Right ventricle myocardium superior (tissue), 1 donor: ENCODE results near the gene NIT1. TPM values are rescaled to one million over a fixed set of nuclear protein-coding genes. Genes with fewer than 3 reads are reported as not detected.

ENCODE experiments used
- ATAC-seq: fragments of 200-7000 bp; cut with Tn5 transposase; one replicate; pipeline ENCODE4 v1.9.1; 2020; ENCODE audit warnings: mild to moderate bottlenecking; ENCODE audit not compliant: poor library complexity
- DNase-seq: peaks from one replicate; pipeline ENCODE4 v3.0.0-alpha.2; 2020
- intact Hi-C: fragments of 100-400 bp; cut with DNase I; formaldehyde crosslinking; loops from one replicate; pipeline ENCODE4 v1.11.2; 2022
- total RNA-seq: library from RNA; stranded (reverse); fragmentation: NEBNext Ultra II Directional; extraction: Animal tissue kit (Norgen Biotek cat#: 25700); gene quantifications from one replicate; pipeline ENCODE4 v1.2.1, GENCODE V29; 2021
- donor health status: DM: no; HTN: yes; CAD: no; lungs with severe emphysema.

The NIT1 gene
- total RNA-seq, 1 donor from 2014 or later = 33.8 TPM

- intact Hi-C loops = no loop called here
- peak; percentile 90 for ATAC-seq
- peak; percentile 84 for DNase-seq
Observed at GRCh38 chr1:161082996-161083747, 34.7 kb upstream of the NIT1 start.

- intact Hi-C loops = no loop called here
- ATAC-seq (no peak), DNase-seq (no peak)
Observed at GRCh38 chr1:161083748-161084596, 33.9 kb upstream of the NIT1 start.

GRCh38 chr1:161084597-161084988 lies 33.3 kb upstream of the NIT1 start:
- intact Hi-C loops = no loop called here
- DNase-seq (no peak), ATAC-seq (no peak)

GRCh38 chr1:161085165-161085564 lies 32.7 kb upstream of the NIT1 start:
- intact Hi-C loops = no loop called here
- no peak for ATAC-seq

GRCh38 chr1:161086457-161086856 lies 31.4 kb upstream of the NIT1 start:
- no peak for ATAC-seq
- intact Hi-C loops = no loop called here
- DNase-seq = no peak

More at GRCh38 chr1:161085165-161085564, 32.7 kb upstream of the NIT1 start:
- DNase-seq = no peak

- intact Hi-C loops = no loop called here
- no peak for ATAC-seq
- no peak for DNase-seq
Observed at GRCh38 chr1:161088587-161089110, 29.3 kb upstream of the NIT1 start.

GRCh38 chr1:161089251-161089924 lies 28.5 kb upstream of the NIT1 start, which contains the start of gene NECTIN4:
NECTIN4 (minus strand) TSS chr1:161089558; CDS start chr1:161089296, 262 bp downstream.
- ATAC-seq (no peak), DNase-seq (no peak)
- intact Hi-C loops = no loop called here

GRCh38 chr1:161089938-161090337 lies 28.0 kb upstream of the NIT1 start:
- intact Hi-C loops = no loop called here
- DNase-seq (no peak), ATAC-seq (no peak)

- DNase-seq (no peak), ATAC-seq (no peak)
- intact Hi-C loops = no loop called here
Observed at GRCh38 chr1:161090617-161091016, 27.3 kb upstream of the NIT1 start.

- intact Hi-C loops = no loop called here
- DNase-seq (no peak), ATAC-seq (no peak)
Observed at GRCh38 chr1:161091093-161091492, 26.8 kb upstream of the NIT1 start.

GRCh38 chr1:161091796-161092507 lies 26.0 kb upstream of the NIT1 start:
- intact Hi-C loops = no loop called here
- no peak for ATAC-seq

GRCh38 chr1:161092621-161093028 lies 25.3 kb upstream of the NIT1 start:
- intact Hi-C loops = no loop called here
- ATAC-seq = no peak
- DNase-seq = no peak

More at GRCh38 chr1:161091796-161092507, 26.0 kb upstream of the NIT1 start:
- DNase-seq = no peak

GRCh38 chr1:161094481-161094880 lies 23.4 kb upstream of the NIT1 start:
- intact Hi-C loops = no loop called here
- no peak for DNase-seq
- no peak for ATAC-seq

GRCh38 chr1:161095230-161095629 lies 22.7 kb upstream of the NIT1 start:
- intact Hi-C loops = loop anchor here (5.0 kb wide), 1 partner anchor 48 kb away; the partner anchor contains the start of gene USF1
- DNase-seq = no peak
- ATAC-seq = no peak

GRCh38 chr1:161096015-161096414 lies 21.9 kb upstream of the NIT1 start:
- ATAC-seq (no peak), DNase-seq (no peak)
- intact Hi-C loops = loop anchor here (5.0 kb wide), 1 partner anchor 49 kb away; the partner anchor contains the start of gene USF1

GRCh38 chr1:161096530-161096929 lies 21.4 kb upstream of the NIT1 start:
- intact Hi-C loops = loop anchor here (5.0 kb wide), 1 partner anchor 49 kb away; the partner anchor contains the start of gene USF1
- peak; percentile 56 for DNase-seq
- peak; percentile 59 for ATAC-seq

GRCh38 chr1:161098210-161099068 lies 19.5 kb upstream of the NIT1 start, which contains the start of gene KLHDC9:
KLHDC9 (plus strand) TSS chr1:161098361; CDS start chr1:161098536, 175 bp downstream.
- peak; percentile 82 for ATAC-seq
- DNase-seq = peak; percentile 78
- intact Hi-C loops = loop anchor here (2.0 to 5.0 kb wide), 2 partner anchors 51 to 102 kb away; partner anchors contain the start of gene USF1
